GM21390 (cell line): ENCODE results near the gene NAT9.

Source experiments
- ATAC-seq: cut with Tn5 transposase; IDR thresholded peaks from one replicate; pipeline ENCODE4 v1.9.1; 2021; ENCODE audit not compliant: unreplicated experiment

The NAT9 gene

GRCh38 chr17:74776044-74776962 is at the start of gene NAT9:
TSS of gene NAT9 (minus strand) at chr17:74776345. CDS start at chr17:74775698, 647 bp downstream.
- peak; percentile 81 for ATAC-seq

DNA sequence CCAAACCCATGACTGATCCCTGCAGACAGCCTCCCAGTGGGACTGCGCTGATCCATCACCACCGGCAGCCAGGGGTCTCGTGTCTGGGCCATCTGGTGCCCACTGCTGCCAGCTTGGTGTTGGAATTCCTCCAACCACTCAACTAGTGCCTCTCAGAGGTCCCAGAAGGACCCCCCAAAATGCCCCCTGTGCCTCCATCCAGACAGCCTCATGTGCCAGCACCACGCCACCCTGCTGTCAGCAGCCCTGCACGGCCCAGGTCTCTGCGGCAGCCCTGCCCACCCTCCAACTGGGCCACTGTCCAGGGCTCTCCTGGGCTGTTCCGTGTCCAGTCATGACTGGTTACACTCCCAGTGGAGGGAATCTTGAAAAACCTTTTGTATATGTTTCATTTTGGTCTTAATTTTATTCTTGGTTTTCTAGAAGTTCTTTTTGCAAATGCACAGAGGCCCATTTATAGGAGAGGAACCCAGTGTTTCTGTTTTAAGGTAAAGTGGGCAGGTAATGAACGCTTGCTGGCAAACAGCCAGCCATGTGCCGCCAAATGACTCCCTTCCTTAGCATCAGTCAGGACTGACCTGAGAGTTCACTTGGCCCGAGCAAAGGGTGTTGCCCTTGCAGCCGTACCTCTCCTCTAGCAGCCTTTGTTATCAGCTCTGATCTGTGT is 48.9 kb upstream of the NAT9 start:
- ATAC-seq: no peak

GRCh38 chr17:74822939-74823367 is 46.8 kb upstream of the NAT9 start:
- ATAC-seq: no peak

DNA sequence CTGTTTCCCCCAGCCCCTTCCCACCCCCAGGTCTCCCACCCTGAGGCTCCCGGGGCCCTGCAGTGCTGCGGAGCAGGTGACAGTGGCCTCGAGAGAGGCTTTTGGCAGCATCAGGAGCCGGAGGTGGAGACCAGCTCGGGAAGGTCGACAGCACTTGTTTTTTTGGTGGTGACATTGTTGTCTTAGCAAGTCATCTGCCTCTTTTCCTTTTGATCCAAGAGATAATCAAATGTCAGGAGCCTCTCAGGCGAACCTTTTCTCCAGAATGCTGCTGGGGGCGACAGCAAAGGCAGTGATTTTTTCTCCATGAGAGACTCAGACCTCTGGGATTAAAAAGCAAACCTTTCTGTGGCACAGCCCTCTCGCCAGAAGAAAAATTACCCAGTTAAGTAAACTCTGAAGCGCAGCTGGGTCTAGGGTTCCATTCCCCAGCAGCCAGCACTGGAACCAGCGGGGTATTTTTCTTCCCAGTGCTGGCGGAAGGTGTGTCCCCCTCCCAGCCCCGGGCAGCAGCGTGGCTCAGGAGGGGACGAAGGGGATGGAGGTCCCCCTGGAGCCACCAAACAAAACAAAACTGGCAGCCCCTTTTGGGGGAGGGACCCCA is 46.3 kb upstream of the NAT9 start:
- ATAC-seq: no peak

DNA sequence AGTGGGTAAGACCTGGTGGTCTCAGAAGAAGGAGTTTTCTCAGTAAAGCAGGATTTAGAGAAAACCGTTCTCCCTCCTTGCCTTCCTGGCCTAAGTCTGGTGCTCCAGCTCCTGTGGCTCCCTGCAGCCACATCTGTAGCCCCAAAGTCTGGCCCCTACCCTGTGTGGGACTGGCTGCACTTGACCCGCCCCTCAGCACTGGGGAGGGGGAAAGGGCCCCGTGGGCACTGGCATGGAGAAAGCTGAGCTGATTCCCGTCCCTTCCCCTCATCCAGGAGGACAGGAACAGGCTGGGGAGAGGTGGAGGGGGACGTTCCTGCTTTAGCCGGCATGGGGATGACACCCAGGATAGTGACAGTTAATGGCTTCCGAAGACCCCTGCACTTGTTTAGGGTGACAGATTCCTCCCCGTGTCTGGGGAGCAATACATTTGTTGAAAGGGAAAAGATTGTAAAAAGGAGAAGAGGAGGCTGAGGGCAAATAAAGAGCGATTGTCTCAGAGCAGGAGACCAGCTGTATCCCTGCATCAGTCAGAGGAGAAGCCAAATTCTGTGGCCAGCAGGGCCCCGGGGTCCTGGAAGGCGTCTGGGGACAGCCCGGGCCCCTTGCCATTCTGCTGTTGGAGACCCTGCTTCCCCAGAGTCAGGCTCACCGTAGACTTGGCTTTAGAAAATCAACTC is 45.6 kb upstream of the NAT9 start:
- no peak for ATAC-seq

DNA sequence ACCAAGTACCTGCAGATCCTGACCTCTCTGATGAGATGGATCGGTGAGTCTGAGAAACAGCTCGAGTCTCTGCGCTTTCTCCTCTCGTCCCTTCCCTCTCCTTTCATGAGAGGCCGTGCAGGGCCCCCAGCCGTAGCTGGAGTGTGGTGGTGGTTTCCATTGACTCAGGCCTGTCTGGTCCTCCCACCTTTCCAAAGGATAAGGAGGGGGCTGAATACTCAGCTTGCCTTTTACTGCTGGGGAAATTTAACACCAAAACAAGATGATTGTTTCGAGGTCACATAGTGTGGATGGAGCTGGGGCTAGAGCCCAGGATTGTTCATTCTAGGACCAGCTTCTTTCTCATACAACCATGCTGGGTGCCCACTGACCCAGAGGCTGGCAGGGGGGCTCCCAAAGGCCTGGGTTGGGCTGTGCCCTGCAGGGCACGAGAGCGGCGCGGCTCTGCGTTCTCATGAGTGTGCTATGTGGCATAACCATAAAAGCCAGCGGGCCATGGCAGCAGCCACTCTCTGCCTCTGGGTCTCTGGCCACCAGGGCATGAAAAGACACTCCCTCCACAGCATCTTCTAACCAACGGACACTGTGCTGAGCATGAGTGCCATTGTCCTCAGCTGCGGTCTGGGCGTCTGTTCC is 43.8 kb upstream of the NAT9 start:
- no peak for ATAC-seq

GRCh38 chr17:74818291-74818938 is 42.3 kb upstream of the NAT9 start:
- no peak for ATAC-seq

GRCh38 chr17:74816905-74817620 is 40.9 kb upstream of the NAT9 start:
- ATAC-seq: no peak

DNA sequence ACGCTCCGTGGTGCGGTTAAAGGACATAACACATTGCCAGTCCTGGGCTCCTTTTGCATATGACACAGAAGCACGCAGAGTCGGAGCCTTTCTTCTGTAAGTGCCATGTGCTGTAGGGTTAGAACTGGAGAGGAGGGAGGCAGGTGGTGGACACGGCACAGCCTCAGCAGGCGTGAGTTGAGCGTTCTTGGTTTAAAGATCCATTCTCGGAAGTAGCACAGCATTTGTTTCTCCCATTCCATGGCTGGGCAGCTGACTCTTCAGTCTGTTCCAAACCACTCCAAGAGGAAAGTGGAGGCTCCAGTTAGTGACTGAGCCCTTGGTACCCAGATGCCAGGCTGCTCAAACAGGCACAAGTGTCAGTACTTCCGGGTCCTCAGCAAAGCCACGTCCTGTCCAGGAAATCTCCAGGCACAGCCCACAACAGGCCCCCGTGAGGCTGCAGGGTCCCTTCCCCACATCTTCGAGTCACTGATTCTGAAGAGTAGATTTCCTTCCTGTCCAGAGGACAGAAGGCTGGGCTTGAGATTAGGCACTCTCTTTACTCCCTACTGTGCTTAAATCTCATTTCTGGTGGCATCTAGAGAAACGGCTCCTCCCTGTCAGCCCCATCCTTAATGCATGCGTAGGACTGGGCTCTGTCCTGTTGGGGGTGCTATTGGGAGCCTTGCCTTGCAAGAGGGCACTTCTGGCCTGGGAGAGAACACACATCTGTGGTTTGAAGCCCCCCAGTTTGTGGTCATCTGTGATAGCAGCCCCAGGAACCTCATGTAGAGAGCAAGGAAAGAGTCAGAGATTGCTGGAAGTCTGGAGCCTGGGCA is 39.6 kb upstream of the NAT9 start:
- no peak for ATAC-seq

GRCh38 chr17:74815067-74815466 is 38.9 kb upstream of the NAT9 start:
- ATAC-seq: no peak

DNA sequence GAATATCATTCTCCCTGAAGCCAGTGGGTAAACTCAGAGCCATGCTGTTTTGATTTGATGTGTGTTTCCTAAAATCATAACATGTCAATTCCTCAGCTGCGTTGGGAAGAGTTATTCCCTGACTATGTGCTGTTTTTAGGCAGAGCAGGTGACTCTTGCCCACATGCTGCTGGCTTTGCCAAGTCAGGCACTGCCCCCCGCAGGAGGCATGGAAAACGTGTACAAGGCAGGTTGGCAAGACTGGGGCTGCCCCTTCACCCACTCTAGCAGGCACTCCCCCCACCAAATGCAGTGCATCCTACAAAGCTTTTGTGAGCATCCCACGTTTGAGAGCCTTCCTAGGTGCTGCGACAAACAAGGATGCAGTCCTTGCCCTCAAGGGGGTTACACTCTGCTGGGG is 38.3 kb upstream of the NAT9 start:
- no peak for ATAC-seq

- no peak for ATAC-seq
These were observed 36.2 kb upstream of the NAT9 start for GRCh38 chr17:74812109-74813009.

- ATAC-seq: no peak
These were observed 34.7 kb upstream of the NAT9 start for GRCh38 chr17:74810699-74811485.

DNA sequence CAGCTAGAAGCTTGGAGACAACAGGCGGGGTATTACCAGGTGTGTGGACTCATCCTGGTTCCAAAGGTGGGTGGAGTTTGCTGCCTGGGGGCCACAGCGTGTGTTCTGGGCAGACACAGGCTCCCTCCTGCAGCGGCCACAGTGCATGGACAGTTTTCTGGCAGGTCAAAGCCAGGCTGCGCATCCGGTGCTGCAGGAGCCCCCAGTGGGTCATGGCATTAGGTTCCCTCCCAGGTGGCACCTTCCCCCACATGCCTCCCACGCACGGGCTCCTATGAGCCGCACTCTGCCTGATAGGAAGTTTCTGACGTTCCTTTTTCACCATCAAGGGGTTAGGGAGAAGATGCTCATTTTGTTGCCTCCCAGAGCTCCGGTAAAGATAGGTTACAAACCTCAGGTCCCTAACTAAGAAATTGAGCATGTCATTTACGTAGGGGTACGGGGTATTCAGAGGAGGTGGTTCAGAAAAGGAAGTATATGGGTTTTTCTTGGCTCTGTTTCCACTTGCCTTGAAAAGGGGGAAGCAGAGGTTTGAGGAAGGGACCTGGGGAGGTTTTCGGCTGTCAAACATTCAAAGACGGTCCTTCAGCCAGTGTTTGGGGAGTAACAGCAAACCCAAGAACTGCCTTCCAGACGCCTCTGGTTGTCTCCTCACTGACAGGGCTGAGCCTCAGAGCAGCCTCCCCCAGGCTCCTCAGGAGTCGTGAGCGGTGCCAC is 32.7 kb upstream of the NAT9 start:
- ATAC-seq: no peak

DNA sequence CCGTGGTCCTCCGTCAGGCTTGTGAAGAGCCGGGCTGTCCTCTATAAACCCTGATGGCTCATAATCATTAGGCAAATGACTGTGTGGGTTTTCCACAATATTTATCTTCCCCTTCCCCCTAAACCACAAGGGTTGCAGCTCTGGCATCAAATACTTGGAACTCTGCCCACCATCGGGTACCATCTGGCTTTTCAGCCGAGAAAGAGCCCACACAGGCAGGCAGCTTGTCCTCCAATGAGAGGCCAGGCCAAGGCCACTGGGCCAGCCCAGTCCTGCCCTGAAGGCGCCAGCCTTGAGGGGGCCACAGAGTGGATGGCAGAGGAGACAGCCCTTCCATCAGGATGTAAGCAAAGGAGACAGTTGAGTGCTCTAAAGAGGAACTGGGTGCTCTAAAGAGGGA is 31.8 kb upstream of the NAT9 start:
- ATAC-seq: no peak

- ATAC-seq: no peak
These were observed 31.3 kb upstream of the NAT9 start for GRCh38 chr17:74807441-74807840.
